ENCODE results near the gene EFHB. TPM values are rescaled to one million over a fixed set of nuclear protein-coding genes. Genes with fewer than 3 reads are reported as not detected.
"Not testable (repeated sequence)": the region's sequence is repeated elsewhere in the genome, so short reads cannot be mapped to it uniquely, and the experiment has no call there.

EFHB gene
- total RNA-seq, 1 experiment from 2014 or later = 1.9 TPM

- H4K91ac ChIP-seq (ENCODE audit: insufficient read length, low read depth, low read length) = no peak overlapping the region
- no peak overlapping the region for H2BK15ac ChIP-seq (ENCODE audit: low read depth, low read length)
- no peaks in the 10 kb centered on the region for H3K23me2 ChIP-seq (ENCODE audit: insufficient read length, low read depth, low read length, poor library complexity, severe bottlenecking)
- no peak overlapping the region for H3K9ac ChIP-seq (ENCODE audit: extremely low read depth, insufficient read length, low read length)
- no peak overlapping the region for H3K14ac ChIP-seq (ENCODE audit: insufficient read depth, low read length)
- H3K4ac ChIP-seq (ENCODE audit: low read depth, low read length) = no peak overlapping the region
- H3K56ac ChIP-seq (ENCODE audit: insufficient read length, low read depth, low read length) = no peak overlapping the region
- H2AFZ ChIP-seq (ENCODE audit: low read length) = no peak overlapping the region
- no peak overlapping the region for H3K4me2 ChIP-seq (ENCODE audit: insufficient read depth, insufficient read length, low read length)
- H3K4me1 ChIP-seq (ENCODE audit: insufficient read depth, low read length) = no peaks in the 10 kb centered on the region; the same call in 1 of the 2 replicates
- H3K79me1 ChIP-seq (ENCODE audit: insufficient read depth, low read depth, low read length, poor library complexity, severe bottlenecking) = peaks cover 17% of the 10 kb centered on the region
- no peak overlapping the region for H3K18ac ChIP-seq (ENCODE audit: insufficient read length, low read depth, low read length)
- H4K5ac ChIP-seq (ENCODE audit: insufficient read length, low read depth, low read length) = no peak overlapping the region
- H3K79me2 ChIP-seq (ENCODE audit: insufficient read depth, low read length) = peaks cover 31% of the 10 kb centered on the region; the same call in 1 of the 2 replicates
- Mint-ChIP-seq H3K27ac (no peak overlapping the region), H3K4me1 (no peaks in the 10 kb centered on the region; a peak in 1 of 4 replicates), H3K9me3 (no peaks in the 10 kb centered on the region), H3K36me3 (ENCODE audit: insufficient read depth in 1 of 3, low read depth in 3 of 3) (peaks cover 15 to 52% (median 47%) of the 10 kb centered on the region in 3 experiments; a peak in 6 of 7 replicates), H3K27me3 (ENCODE audit: low read depth) (no peaks in the 10 kb centered on the region), H3K4me3 (no peak overlapping the region)
- H2BK120ac ChIP-seq (ENCODE audit: low read depth, low read length, poor library complexity, severe bottlenecking) = no peak overlapping the region
- no peak for DNase-seq
- H3K23ac ChIP-seq (ENCODE audit: insufficient read length, low read depth, low read length) = no peak overlapping the region
- H2AK5ac ChIP-seq (ENCODE audit: insufficient read length, low read length) = no peak overlapping the region
- no CpG with 5 or more reads among the region's 4 CpGs for WGBS (ENCODE audit: extremely low coverage, insufficient read length, low lambda C conversion rate)
- no peaks in the 10 kb centered on the region for H3K9me3 ChIP-seq (ENCODE audit: control insufficient read depth, low read depth, low read length)
- no peaks in the 10 kb centered on the region for H4K20me1 ChIP-seq (ENCODE audit: control insufficient read depth, insufficient read depth, insufficient read length)
- no peak overlapping the region for H2BK20ac ChIP-seq (ENCODE audit: low read depth, low read length, poor library complexity, severe bottlenecking)
- H2BK5ac ChIP-seq (ENCODE audit: insufficient read length, low read length) = no peak overlapping the region
- no peak overlapping the region for H3T11ph ChIP-seq (ENCODE audit: low read length)
- no peak for TF ChIP-seq CTCF (conservative IDR thresholded peaks at IDR 0.05)
- H2BK12ac ChIP-seq (ENCODE audit: insufficient read length, low read depth, low read length) = no peak overlapping the region
- no peaks in the 10 kb centered on the region for H3K27me3 ChIP-seq (ENCODE audit: insufficient read depth, low read length)
- H3K27ac ChIP-seq (ENCODE audit: insufficient read length, low read depth, low read length) = no peak overlapping the region
- H4K8ac ChIP-seq (replicated peaks; ENCODE audit: insufficient read length, low read depth, low read length) = no peak overlapping the region
These were observed 25.5 kb upstream of the EFHB start for GRCh38 chr3:19959505-19959904.

GRCh38 chr3:19957354-19957753 lies 23.3 kb upstream of the EFHB start:
- H3K79me2 ChIP-seq (ENCODE audit: insufficient read depth, low read length) = peaks cover 35% of the 10 kb centered on the region; the same call in 1 of the 2 replicates
- not testable (repeated sequence) for H3K27me3 ChIP-seq (ENCODE audit: insufficient read depth, low read length); H3K14ac ChIP-seq (ENCODE audit: insufficient read depth, low read length); H2BK12ac ChIP-seq (ENCODE audit: insufficient read length, low read depth, low read length); H4K8ac ChIP-seq (replicated peaks; ENCODE audit: insufficient read length, low read depth, low read length); H2BK5ac ChIP-seq (ENCODE audit: insufficient read length, low read length); H4K91ac ChIP-seq (ENCODE audit: insufficient read length, low read depth, low read length); H3K4me2 ChIP-seq (ENCODE audit: insufficient read depth, insufficient read length, low read length); H3K27me3 Mint-ChIP-seq (ENCODE audit: low read depth); H2AK5ac ChIP-seq (ENCODE audit: insufficient read length, low read length); H3K23me2 ChIP-seq (ENCODE audit: insufficient read length, low read depth, low read length, poor library complexity, severe bottlenecking); H2AFZ ChIP-seq (ENCODE audit: low read length); H3K18ac ChIP-seq (ENCODE audit: insufficient read length, low read depth, low read length); H3K23ac ChIP-seq (ENCODE audit: insufficient read length, low read depth, low read length); H3K4me3 Mint-ChIP-seq; H3T11ph ChIP-seq (ENCODE audit: low read length); H3K9me3 Mint-ChIP-seq; H3K27ac ChIP-seq (ENCODE audit: insufficient read length, low read depth, low read length); H3K9ac ChIP-seq (ENCODE audit: extremely low read depth, insufficient read length, low read length); H3K27ac Mint-ChIP-seq; H3K4me1 Mint-ChIP-seq; H3K4me1 ChIP-seq (ENCODE audit: insufficient read depth, low read length); H3K9me3 ChIP-seq (ENCODE audit: control insufficient read depth, low read depth, low read length); H2BK20ac ChIP-seq (ENCODE audit: low read depth, low read length, poor library complexity, severe bottlenecking); H2BK120ac ChIP-seq (ENCODE audit: low read depth, low read length, poor library complexity, severe bottlenecking); H3K56ac ChIP-seq (ENCODE audit: insufficient read length, low read depth, low read length); H4K5ac ChIP-seq (ENCODE audit: insufficient read length, low read depth, low read length); H3K4ac ChIP-seq (ENCODE audit: low read depth, low read length); H2BK15ac ChIP-seq (ENCODE audit: low read depth, low read length); DNase-seq; H4K20me1 ChIP-seq (ENCODE audit: control insufficient read depth, insufficient read depth, insufficient read length)
- H3K79me1 ChIP-seq (ENCODE audit: insufficient read depth, low read depth, low read length, poor library complexity, severe bottlenecking) = peaks cover 14% of the 10 kb centered on the region
- WGBS (ENCODE audit: extremely low coverage, insufficient read length, low lambda C conversion rate) = no CpG with 5 or more reads among the region's 9 CpGs
- H3K36me3 Mint-ChIP-seq (ENCODE audit: insufficient read depth in 1 of 3, low read depth in 3 of 3) = peaks cover 21 to 68% (median 65%) of the 10 kb centered on the region in 3 experiments; a peak in 6 of 7 replicates
